ENCODE results near the gene SLC5A1.

DNA sequence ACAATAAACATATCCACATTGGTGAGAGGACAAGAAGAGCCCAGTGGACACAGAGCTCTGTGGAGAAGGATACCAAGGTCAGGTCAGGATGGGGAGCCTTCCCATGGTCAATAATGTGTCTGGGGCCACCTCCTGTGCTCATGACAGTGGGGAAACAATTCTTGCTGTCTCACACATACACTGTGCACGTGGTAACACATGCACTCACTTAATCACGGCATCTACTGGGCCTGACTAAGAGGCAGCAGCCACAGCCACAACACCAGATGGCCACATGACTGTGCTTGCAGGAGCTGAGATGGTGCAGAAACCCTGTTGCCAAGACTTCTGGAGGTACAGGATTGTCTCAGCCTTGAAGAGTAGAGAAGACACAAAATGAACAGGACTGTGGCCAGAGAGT, 87.4 kb downstream of the SLC5A1 start:
- TF ChIP-seq TAF7 (optimal IDR thresholded peaks at IDR 0.05; ENCODE audit: borderline replicate concordance, low read depth, low read length) = no peak
- TF ChIP-seq, protein P1, sequence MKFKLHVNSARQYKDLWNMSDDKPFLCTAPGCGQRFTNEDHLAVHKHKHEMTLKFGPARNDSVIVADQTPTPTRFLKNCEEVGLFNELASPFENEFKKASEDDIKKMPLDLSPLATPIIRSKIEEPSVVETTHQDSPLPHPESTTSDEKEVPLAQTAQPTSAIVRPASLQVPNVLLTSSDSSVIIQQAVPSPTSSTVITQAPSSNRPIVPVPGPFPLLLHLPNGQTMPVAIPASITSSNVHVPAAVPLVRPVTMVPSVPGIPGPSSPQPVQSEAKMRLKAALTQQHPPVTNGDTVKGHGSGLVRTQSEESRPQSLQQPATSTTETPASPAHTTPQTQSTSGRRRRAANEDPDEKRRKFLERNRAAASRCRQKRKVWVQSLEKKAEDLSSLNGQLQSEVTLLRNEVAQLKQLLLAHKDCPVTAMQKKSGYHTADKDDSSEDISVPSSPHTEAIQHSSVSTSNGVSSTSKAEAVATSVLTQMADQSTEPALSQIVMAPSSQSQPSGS (IDR thresholded peaks at IDR 0.05; ENCODE audit: low read length) = no peak
- no peak for TF ChIP-seq HDAC6 (IDR thresholded peaks at IDR 0.05; ENCODE audit: low read depth, low read length)
- no peak for TF ChIP-seq CHD2 (IDR thresholded peaks at IDR 0.05; ENCODE audit: low read length)
- TF ChIP-seq POLR2AphosphoS5 (IDR thresholded peaks at IDR 0.05; ENCODE audit: low read depth, low read length) = no peak
- TF ChIP-seq RFX5 (IDR thresholded peaks at IDR 0.05; ENCODE audit: borderline replicate concordance, low read depth, low read length) = no peak
- TF ChIP-seq, protein P2, sequence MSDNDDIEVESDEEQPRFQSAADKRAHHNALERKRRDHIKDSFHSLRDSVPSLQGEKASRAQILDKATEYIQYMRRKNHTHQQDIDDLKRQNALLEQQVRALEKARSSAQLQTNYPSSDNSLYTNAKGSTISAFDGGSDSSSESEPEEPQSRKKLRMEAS (IDR thresholded peaks at IDR 0.05) = no peak

All from H1 (cell line).